Measurements from ENCODE around the gene BRIP1. TPM values are rescaled to one million over a fixed set of nuclear protein-coding genes. Genes with fewer than 3 reads are reported as not detected.

BRIP1 gene
- total RNA-seq, 1 donor from 2014 or later: 18.9 TPM

DNA sequence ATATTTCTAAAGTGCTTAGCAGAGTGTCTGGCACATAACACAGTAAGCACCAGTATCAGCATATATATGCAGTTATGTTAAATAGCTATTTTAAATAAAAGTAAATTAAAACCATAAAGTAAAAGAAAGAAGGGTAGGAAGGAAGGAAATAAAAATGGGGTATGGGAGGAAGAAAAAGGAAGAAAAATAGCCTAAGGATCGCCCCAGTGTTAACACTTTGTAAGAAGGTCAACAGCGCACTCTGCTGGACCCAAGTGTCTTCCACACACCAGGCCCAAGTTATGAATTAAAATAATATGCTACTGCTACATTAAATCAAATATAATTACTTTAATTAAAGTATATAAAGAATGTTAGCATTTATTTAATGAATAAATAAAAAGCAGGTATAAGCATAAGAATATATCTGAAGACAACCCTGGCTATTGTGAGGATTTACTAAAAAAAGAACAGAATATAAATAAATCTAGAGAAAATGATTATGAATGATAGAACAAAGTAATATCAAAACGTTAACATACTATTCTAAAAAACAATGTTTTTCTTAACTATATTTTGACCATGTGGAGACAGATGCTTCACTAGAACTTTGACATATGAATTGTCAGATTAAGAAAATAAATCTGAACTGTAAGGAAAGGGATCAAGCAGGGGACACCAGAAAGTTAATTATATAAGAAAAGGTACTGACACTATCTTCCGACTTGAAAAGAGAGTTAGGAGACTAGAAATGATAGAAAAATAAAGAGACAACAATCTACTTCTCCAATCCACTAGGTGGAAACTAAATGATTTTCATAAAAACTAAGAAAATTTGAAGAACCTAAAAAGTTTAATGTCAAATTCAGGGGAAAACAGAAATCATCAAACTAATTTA is 25.9 kb downstream of the BRIP1 start:
- Mint-ChIP-seq H3K4me3 (no peak overlapping the region), H3K36me3 (peaks cover 4% of the 10 kb centered on the region)

GRCh38 chr17:61836266-61837174 is 26.8 kb downstream of the BRIP1 start:
- H3K4me3 Mint-ChIP-seq: no peak overlapping the region
- peaks cover 5% of the 10 kb centered on the region for H3K4me1 Mint-ChIP-seq (ENCODE audit: unreplicated experiment)
- H3K36me3 Mint-ChIP-seq: no peaks in the 10 kb centered on the region
- H3K9me3 Mint-ChIP-seq: no peaks in the 10 kb centered on the region
- TF ChIP-seq CTCF (conservative IDR thresholded peaks at IDR 0.05): no peak
- H3K27me3 Mint-ChIP-seq: no peaks in the 10 kb centered on the region
- DNase-seq (ENCODE audit: extremely low spot score, unreplicated experiment): no peak
- no peak overlapping the region for H3K27ac Mint-ChIP-seq

More for the DNA sequence above, 25.9 kb downstream of the BRIP1 start:
- peak; percentile 93 for TF ChIP-seq CTCF (conservative IDR thresholded peaks at IDR 0.05)
- DNase-seq (ENCODE audit: extremely low spot score, unreplicated experiment): no peak
- H3K27me3 Mint-ChIP-seq: no peaks in the 10 kb centered on the region
- peaks cover 5% of the 10 kb centered on the region for H3K4me1 Mint-ChIP-seq (ENCODE audit: unreplicated experiment)
- H3K9me3 Mint-ChIP-seq: no peaks in the 10 kb centered on the region
- no peak overlapping the region for H3K27ac Mint-ChIP-seq

GRCh38 chr17:61835606-61836005 is 27.7 kb downstream of the BRIP1 start:
- DNase-seq (ENCODE audit: extremely low spot score, unreplicated experiment): no peak
- Mint-ChIP-seq H3K27ac (no peak overlapping the region), H3K9me3 (no peaks in the 10 kb centered on the region), H3K27me3 (no peaks in the 10 kb centered on the region), H3K4me3 (no peak overlapping the region), H3K36me3 (no peaks in the 10 kb centered on the region), H3K4me1 (ENCODE audit: unreplicated experiment) (peaks cover 5% of the 10 kb centered on the region)
- TF ChIP-seq CTCF (conservative IDR thresholded peaks at IDR 0.05): no peak

GRCh38 chr17:61834610-61835009 is 28.7 kb downstream of the BRIP1 start:
- H3K27ac Mint-ChIP-seq: no peak overlapping the region
- TF ChIP-seq CTCF (conservative IDR thresholded peaks at IDR 0.05): no peak
- no peaks in the 10 kb centered on the region for H3K9me3 Mint-ChIP-seq
- no peak for DNase-seq (ENCODE audit: extremely low spot score, unreplicated experiment)
- H3K4me3 Mint-ChIP-seq: no peak overlapping the region
- no peaks in the 10 kb centered on the region for H3K27me3 Mint-ChIP-seq
- peaks cover 5% of the 10 kb centered on the region for H3K4me1 Mint-ChIP-seq (ENCODE audit: unreplicated experiment)
- H3K36me3 Mint-ChIP-seq: no peaks in the 10 kb centered on the region

GRCh38 chr17:61833536-61834193 is 29.7 kb downstream of the BRIP1 start:
- no peak for TF ChIP-seq CTCF (conservative IDR thresholded peaks at IDR 0.05)
- Mint-ChIP-seq H3K27me3 (no peaks in the 10 kb centered on the region), H3K36me3 (no peaks in the 10 kb centered on the region), H3K9me3 (no peaks in the 10 kb centered on the region), H3K4me3 (no peak overlapping the region), H3K4me1 (ENCODE audit: unreplicated experiment) (peaks cover 5% of the 10 kb centered on the region), H3K27ac (no peak overlapping the region)
- no peak for DNase-seq (ENCODE audit: extremely low spot score, unreplicated experiment)
